GM23338 (cell line): ENCODE results near the gene TECR. TPM values are rescaled to one million over a fixed set of nuclear protein-coding genes. Genes with fewer than 3 reads are reported as not detected.

ENCODE experiments used
- ATAC-seq: fragments of 200-7000 bp; cut with Tn5 transposase; 3 replicates; pipeline ENCODE4 v1.9.1; 2020
- DNase-seq: peaks from one replicate; pipeline ENCODE4 v3.0.0-alpha.2; 2015; ENCODE audit warnings: low spot score
- H2AFZ ChIP-seq: fragments of 200-600 bp; sonication (generic); 2 replicates; pipeline ENCODE4 v1.8.0; 2016; ENCODE audit warnings: antibody characterized with exemption, mild to moderate bottlenecking, moderate library complexity
- H3F3A ChIP-seq: fragments of 200-600 bp; sonication (generic); replicated peaks from 2 replicates; pipeline ENCODE4 v1.8.0; 2017; ENCODE audit warnings: antibody characterized with exemption, mixed run types, low read depth
- H3K27ac ChIP-seq: fragments of 200-600 bp; sonication (generic); 2 replicates; pipeline ENCODE4 v1.6.1; 2016; ENCODE audit warnings: low read depth
- H3K27me3 ChIP-seq: fragments of 200-600 bp; sonication (generic); 2 replicates; pipeline ENCODE4 v1.8.0; 2016; ENCODE audit warnings: mild to moderate bottlenecking, mixed run types, moderate library complexity; ENCODE audit not compliant: insufficient read depth
- H3K36me3 ChIP-seq: fragments of 200-600 bp; sonication (generic); 2 replicates; pipeline ENCODE4 v1.8.0; 2016; ENCODE audit warnings: mild to moderate bottlenecking; ENCODE audit not compliant: insufficient read depth
- H3K4me1 ChIP-seq: fragments of 200-600 bp; sonication (generic); 2 replicates; pipeline ENCODE4 v1.8.0; 2016; ENCODE audit warnings: mild to moderate bottlenecking, moderate library complexity; ENCODE audit not compliant: insufficient read depth
- H3K4me2 ChIP-seq: fragments of 200-600 bp; sonication (generic); 2 replicates; pipeline ENCODE4 v1.7.1; 2017; ENCODE audit warnings: mixed run types
- H3K4me3 ChIP-seq: fragments of 200-600 bp; sonication (generic); 2 replicates; pipeline ENCODE4 v1.6.1; 2016; ENCODE audit warnings: mixed run types
- H3K79me2 ChIP-seq: fragments of 200-600 bp; sonication (generic); replicated peaks from 2 replicates; pipeline ENCODE4 v1.8.0; 2017; ENCODE audit warnings: mild to moderate bottlenecking; ENCODE audit not compliant: insufficient read depth
- H3K9me2 ChIP-seq: fragments of 200-600 bp; sonication (generic); 2 replicates; pipeline ENCODE4 v1.8.0; 2017; ENCODE audit not compliant: insufficient read depth
- H4K20me1 ChIP-seq: fragments of 200-600 bp; sonication (generic); replicated peaks from 2 replicates; pipeline ENCODE4 v1.8.0; 2017; ENCODE audit warnings: mild to moderate bottlenecking; ENCODE audit not compliant: insufficient read depth
- H3K27ac Mint-ChIP-seq: 2 replicates; pipeline ENCODE4 v1.8.0; 2020; ENCODE audit warnings: inconsistent platforms, mild to moderate bottlenecking, moderate library complexity, mixed read lengths
- H3K27me3 Mint-ChIP-seq: 3 replicates; pipeline ENCODE4 v1.8.0; 2022; ENCODE audit warnings: low read depth, mild to moderate bottlenecking, moderate library complexity, mixed read lengths, inconsistent platforms; ENCODE audit not compliant: insufficient read depth, poor library complexity
- H3K36me3 Mint-ChIP-seq: 3 replicates; pipeline ENCODE4 v1.8.0; 2021; ENCODE audit warnings: low read depth, mild to moderate bottlenecking, inconsistent platforms, moderate library complexity, mixed read lengths
- H3K4me1 Mint-ChIP-seq: 3 replicates; pipeline ENCODE4 v1.8.0; 2020; ENCODE audit warnings: mild to moderate bottlenecking, inconsistent platforms, mixed read lengths
- H3K4me3 Mint-ChIP-seq: 3 replicates; pipeline ENCODE4 v1.8.0; 2021; ENCODE audit warnings: moderate library complexity, mild to moderate bottlenecking, inconsistent platforms, mixed read lengths
- H3K9me3 Mint-ChIP-seq: 3 replicates; pipeline ENCODE4 v1.8.0; 2020; ENCODE audit warnings: moderate library complexity, mild to moderate bottlenecking, inconsistent platforms, mixed read lengths
- CREB1 ChIP-seq: fragments of 250-450 bp; sonication (Bioruptor Pico); IDR thresholded peaks from 2 replicates; pipeline ENCODE4 v1.5.0; 2020; ENCODE audit warnings: low read depth, mild to moderate bottlenecking, moderate library complexity
- CTCF ChIP-seq, 2 experiments: fragments of 200-600 bp in 1 of 2; sonication (generic) in 1 of 2; conservative IDR thresholded peaks; 2 replicates each; pipeline versions ENCODE4 v1.5.1 to v1.6.1; 2016 to 2017; ENCODE audit warnings: antibody characterized with exemption in 2 of 2, low read depth in 2 of 2, mild to moderate bottlenecking in 2 of 2, moderate library complexity in 1 of 2
- EZH2 ChIP-seq: fragments of 200-600 bp; sonication (generic); IDR thresholded peaks from one replicate; pipeline ENCODE4 v1.8.0; 2017; ENCODE audit warnings: antibody characterized with exemption, mild to moderate bottlenecking, low read depth; ENCODE audit not compliant: unreplicated experiment
- EZH2phosphoT487 ChIP-seq: fragments of 200-600 bp; sonication (generic); IDR thresholded peaks from one replicate; pipeline ENCODE4 v1.8.1; 2018; ENCODE audit warnings: antibody characterized with exemption; ENCODE audit not compliant: unreplicated experiment
- JUNB ChIP-seq: IDR thresholded peaks from one replicate; pipeline ENCODE4 v1.6.1; 2016; ENCODE audit warnings: antibody characterized with exemption; ENCODE audit not compliant: unreplicated experiment
- NANOG ChIP-seq: IDR thresholded peaks from 2 replicates; pipeline ENCODE4 v1.6.1; 2016; ENCODE audit warnings: antibody characterized with exemption, borderline replicate concordance
- POLR2AphosphoS5 ChIP-seq: IDR thresholded peaks from 2 replicates; pipeline ENCODE4 v1.6.1; 2016; ENCODE audit warnings: antibody characterized with exemption, low read depth
- STAT1 ChIP-seq: IDR thresholded peaks from one replicate; pipeline ENCODE4 v1.6.1; 2016; ENCODE audit warnings: antibody characterized with exemption; ENCODE audit not compliant: unreplicated experiment
- ZNF114 ChIP-seq: fragments of 250-450 bp; sonication (Bioruptor Pico); IDR thresholded peaks from 2 replicates; pipeline ENCODE4 v1.5.0; 2020; ENCODE audit warnings: mild to moderate bottlenecking, moderate library complexity
- ZNF331 ChIP-seq: fragments of 250-450 bp; sonication (Bioruptor Pico); IDR thresholded peaks from 2 replicates; pipeline ENCODE4 v1.5.0; 2020; ENCODE audit warnings: low read depth, mild to moderate bottlenecking, moderate library complexity
- polyA plus RNA-seq: library from polyadenylated mRNA; unstranded; fragments of >200 nt; fragmentation: Nextera tagmentation; extraction: Ambion mirVana; gene quantifications from 2 replicates; pipeline ENCODE4 v1.2.1, GENCODE V29; 2016
- total RNA-seq: library from RNA; depleted of rRNA; stranded (reverse); fragments of >200 nt; shearing (Covaris generic); gene quantifications from 2 replicates; pipeline ENCODE4 v1.2.3, GENCODE V29; 2014
- TF ChIP-seq, protein P1 (sequence below): fragments of 250-450 bp; sonication (Bioruptor Pico); IDR thresholded peaks from 2 replicates; pipeline ENCODE4 v1.5.0; 2020; ENCODE audit warnings: mild to moderate bottlenecking, moderate library complexity
- TF ChIP-seq, protein P2 (sequence below): IDR thresholded peaks from one replicate; pipeline ENCODE4 v1.6.1; 2018; ENCODE audit warnings: antibody characterized with exemption; ENCODE audit not compliant: unreplicated experiment
- TF ChIP-seq, protein P3 (sequence below): IDR thresholded peaks from 2 replicates; pipeline ENCODE4 v1.6.1; 2016; ENCODE audit warnings: antibody characterized with exemption

The TECR gene
- total and polyA plus RNA-seq, 2 experiments from 2014 or later = 107 to 268 TPM

GRCh38 chr19:14595558-14595957, 66.2 kb downstream of the TECR start:
- Histone ChIP-seq H3K27me3 (no peaks in the 10 kb centered on the region), H4K20me1 (no peaks in the 10 kb centered on the region), H3K9me2 (no peaks in the 10 kb centered on the region), H3K4me3 (no peak overlapping the region), H3K79me2 (no peaks in the 10 kb centered on the region), H3K4me2 (no peak overlapping the region), H3K4me1 (no peaks in the 10 kb centered on the region), H3K27ac (no peak overlapping the region), H3K36me3 (no peaks in the 10 kb centered on the region), H2AFZ (no peak overlapping the region), H3F3A (no peaks in the 10 kb centered on the region)
- TF ChIP-seq, protein P1, sequence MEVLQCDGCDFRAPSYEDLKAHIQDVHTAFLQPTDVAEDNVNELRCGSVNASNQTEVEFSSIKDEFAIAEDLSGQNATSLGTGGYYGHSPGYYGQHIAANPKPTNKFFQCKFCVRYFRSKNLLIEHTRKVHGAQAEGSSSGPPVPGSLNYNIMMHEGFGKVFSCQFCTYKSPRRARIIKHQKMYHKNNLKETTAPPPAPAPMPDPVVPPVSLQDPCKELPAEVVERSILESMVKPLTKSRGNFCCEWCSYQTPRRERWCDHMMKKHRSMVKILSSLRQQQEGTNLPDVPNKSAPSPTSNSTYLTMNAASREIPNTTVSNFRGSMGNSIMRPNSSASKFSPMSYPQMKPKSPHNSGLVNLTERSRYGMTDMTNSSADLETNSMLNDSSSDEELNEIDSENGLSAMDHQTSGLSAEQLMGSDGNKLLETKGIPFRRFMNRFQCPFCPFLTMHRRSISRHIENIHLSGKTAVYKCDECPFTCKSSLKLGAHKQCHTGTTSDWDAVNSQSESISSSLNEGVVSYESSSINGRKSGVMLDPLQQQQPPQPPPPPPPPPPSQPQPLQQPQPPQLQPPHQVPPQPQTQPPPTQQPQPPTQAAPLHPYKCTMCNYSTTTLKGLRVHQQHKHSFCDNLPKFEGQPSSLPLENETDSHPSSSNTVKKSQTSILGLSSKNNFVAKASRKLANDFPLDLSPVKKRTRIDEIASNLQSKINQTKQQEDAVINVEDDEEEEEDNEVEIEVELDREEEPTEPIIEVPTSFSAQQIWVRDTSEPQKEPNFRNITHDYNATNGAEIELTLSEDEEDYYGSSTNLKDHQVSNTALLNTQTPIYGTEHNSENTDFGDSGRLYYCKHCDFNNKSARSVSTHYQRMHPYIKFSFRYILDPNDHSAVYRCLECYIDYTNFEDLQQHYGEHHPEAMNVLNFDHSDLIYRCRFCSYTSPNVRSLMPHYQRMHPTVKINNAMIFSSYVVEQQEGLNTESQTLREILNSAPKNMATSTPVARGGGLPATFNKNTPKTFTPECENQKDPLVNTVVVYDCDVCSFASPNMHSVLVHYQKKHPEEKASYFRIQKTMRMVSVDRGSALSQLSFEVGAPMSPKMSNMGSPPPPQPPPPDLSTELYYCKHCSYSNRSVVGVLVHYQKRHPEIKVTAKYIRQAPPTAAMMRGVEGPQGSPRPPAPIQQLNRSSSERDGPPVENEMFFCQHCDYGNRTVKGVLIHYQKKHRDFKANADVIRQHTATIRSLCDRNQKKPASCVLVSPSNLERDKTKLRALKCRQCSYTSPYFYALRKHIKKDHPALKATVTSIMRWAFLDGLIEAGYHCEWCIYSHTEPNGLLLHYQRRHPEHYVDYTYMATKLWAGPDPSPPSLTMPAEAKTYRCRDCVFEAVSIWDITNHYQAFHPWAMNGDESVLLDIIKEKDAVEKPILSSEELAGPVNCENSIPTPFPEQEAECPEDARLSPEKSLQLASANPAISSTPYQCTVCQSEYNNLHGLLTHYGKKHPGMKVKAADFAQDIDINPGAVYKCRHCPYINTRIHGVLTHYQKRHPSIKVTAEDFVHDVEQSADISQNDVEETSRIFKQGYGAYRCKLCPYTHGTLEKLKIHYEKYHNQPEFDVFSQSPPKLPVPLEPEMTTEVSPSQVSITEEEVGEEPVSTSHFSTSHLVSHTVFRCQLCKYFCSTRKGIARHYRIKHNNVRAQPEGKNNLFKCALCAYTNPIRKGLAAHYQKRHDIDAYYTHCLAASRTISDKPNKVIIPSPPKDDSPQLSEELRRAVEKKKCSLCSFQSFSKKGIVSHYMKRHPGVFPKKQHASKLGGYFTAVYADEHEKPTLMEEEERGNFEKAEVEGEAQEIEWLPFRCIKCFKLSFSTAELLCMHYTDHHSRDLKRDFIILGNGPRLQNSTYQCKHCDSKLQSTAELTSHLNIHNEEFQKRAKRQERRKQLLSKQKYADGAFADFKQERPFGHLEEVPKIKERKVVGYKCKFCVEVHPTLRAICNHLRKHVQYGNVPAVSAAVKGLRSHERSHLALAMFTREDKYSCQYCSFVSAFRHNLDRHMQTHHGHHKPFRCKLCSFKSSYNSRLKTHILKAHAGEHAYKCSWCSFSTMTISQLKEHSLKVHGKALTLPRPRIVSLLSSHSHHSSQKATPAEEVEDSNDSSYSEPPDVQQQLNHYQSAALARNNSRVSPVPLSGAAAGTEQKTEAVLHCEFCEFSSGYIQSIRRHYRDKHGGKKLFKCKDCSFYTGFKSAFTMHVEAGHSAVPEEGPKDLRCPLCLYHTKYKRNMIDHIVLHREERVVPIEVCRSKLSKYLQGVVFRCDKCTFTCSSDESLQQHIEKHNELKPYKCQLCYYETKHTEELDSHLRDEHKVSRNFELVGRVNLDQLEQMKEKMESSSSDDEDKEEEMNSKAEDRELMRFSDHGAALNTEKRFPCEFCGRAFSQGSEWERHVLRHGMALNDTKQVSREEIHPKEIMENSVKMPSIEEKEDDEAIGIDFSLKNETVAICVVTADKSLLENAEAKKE (CRISPR knock-in tag) = no peak
- TF ChIP-seq ZNF331 (CRISPR knock-in tag) (no peak), POLR2AphosphoS5 (no peak), CTCF (conservative IDR thresholded peaks at IDR 0.05; ENCODE audit: low read depth in 2 of 2) (no peak), NANOG (no peak), EZH2 (no peak), STAT1 (no peak), CREB1 (CRISPR knock-in tag) (no peak), EZH2phosphoT487 (no peak), ZNF114 (CRISPR knock-in tag) (no peak), JUNB (no peak)
- TF ChIP-seq, protein P2, sequence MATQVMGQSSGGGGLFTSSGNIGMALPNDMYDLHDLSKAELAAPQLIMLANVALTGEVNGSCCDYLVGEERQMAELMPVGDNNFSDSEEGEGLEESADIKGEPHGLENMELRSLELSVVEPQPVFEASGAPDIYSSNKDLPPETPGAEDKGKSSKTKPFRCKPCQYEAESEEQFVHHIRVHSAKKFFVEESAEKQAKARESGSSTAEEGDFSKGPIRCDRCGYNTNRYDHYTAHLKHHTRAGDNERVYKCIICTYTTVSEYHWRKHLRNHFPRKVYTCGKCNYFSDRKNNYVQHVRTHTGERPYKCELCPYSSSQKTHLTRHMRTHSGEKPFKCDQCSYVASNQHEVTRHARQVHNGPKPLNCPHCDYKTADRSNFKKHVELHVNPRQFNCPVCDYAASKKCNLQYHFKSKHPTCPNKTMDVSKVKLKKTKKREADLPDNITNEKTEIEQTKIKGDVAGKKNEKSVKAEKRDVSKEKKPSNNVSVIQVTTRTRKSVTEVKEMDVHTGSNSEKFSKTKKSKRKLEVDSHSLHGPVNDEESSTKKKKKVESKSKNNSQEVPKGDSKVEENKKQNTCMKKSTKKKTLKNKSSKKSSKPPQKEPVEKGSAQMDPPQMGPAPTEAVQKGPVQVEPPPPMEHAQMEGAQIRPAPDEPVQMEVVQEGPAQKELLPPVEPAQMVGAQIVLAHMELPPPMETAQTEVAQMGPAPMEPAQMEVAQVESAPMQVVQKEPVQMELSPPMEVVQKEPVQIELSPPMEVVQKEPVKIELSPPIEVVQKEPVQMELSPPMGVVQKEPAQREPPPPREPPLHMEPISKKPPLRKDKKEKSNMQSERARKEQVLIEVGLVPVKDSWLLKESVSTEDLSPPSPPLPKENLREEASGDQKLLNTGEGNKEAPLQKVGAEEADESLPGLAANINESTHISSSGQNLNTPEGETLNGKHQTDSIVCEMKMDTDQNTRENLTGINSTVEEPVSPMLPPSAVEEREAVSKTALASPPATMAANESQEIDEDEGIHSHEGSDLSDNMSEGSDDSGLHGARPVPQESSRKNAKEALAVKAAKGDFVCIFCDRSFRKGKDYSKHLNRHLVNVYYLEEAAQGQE = no peak
- TF ChIP-seq, protein P3, sequence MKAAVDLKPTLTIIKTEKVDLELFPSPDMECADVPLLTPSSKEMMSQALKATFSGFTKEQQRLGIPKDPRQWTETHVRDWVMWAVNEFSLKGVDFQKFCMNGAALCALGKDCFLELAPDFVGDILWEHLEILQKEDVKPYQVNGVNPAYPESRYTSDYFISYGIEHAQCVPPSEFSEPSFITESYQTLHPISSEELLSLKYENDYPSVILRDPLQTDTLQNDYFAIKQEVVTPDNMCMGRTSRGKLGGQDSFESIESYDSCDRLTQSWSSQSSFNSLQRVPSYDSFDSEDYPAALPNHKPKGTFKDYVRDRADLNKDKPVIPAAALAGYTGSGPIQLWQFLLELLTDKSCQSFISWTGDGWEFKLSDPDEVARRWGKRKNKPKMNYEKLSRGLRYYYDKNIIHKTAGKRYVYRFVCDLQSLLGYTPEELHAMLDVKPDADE = no peak
- H3K9me3 Mint-ChIP-seq = peaks cover 97% of the 10 kb centered on the region
- peaks cover 14% of the 10 kb centered on the region for H3K27me3 Mint-ChIP-seq
- DNase-seq (no peak), ATAC-seq (no peak)
- H3K4me3 Mint-ChIP-seq = no peak overlapping the region
- no peaks in the 10 kb centered on the region for H3K4me1 Mint-ChIP-seq
- H3K36me3 Mint-ChIP-seq = peaks cover 27% of the 10 kb centered on the region
- H3K27ac Mint-ChIP-seq = no peak overlapping the region
